ENCODE measurements around the gene HNRNPAB. TPM values are rescaled to one million over a fixed set of nuclear protein-coding genes. Genes with fewer than 3 reads are reported as not detected.

HNRNPAB gene
- total RNA-seq, 1 donor from 2014 or later = 199 TPM

DNA sequence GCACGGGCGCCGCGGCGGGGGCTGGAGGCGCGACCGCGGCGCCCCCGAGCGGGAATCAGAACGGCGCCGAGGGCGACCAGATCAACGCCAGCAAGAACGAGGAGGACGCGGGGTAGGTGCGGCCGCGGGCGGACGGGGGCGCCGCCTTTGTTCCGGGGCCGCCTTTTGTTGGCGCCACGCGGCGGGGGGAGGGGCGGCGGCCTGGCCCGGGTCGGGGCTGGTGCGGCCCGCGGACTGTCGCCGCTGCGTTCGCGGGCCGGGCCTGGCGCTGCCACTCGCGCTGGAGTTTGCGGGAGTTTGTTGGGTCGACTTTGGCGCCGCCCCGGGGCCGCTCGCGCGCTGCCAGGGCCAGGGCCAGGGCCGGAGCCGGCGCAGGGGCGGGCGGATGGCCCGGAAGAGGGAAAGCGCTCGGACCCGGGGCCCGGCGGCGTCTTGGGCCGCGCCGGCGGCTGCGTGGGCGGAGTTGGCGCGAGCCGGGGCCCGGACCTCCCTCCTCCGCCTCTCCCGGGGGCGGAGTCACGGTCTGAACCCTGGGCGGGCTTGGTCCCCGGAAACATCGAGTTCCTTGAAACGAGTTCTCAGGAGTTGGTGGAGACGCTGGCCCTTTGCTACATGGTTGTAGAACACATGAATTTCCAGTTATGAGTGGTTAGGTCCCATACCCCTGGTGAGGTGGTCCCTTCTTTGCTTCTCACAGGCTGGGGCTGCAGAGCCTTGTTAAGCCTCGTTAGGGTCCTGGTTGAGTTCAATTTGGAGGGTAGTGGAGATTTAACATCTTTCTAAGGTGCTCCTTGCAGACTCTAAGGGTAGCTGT is 809 bp downstream of the HNRNPAB start:
- H3K9me3 ChIP-seq (ENCODE audit: insufficient read depth, low read depth, low read length) = no peaks in the 10 kb centered on the region

DNA sequence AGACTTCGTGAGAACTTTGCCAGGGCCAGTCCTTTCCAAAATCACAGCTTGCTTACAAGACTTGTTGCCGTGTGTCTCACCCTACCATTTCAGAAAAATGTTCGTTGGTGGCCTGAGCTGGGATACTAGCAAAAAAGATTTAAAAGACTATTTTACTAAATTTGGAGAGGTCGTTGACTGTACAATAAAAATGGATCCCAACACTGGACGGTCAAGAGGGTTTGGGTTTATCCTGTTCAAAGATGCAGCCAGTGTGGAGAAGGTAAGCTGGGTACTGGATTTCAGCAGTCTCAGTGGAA is 1.4 kb downstream of the HNRNPAB start:
- H3K9ac ChIP-seq (ENCODE audit: low read length) = peak overlapping the region; percentile 90
- DNase-seq (ENCODE audit: low read depth) = no peak
- Mint-ChIP-seq H3K36me3 (ENCODE audit: low read depth, unreplicated experiment) (peaks cover 27% of the 10 kb centered on the region), H3K4me1 (ENCODE audit: low read depth, unreplicated experiment) (peaks cover 27% of the 10 kb centered on the region), H3K27ac (ENCODE audit: unreplicated experiment) (peak overlapping the region; percentile 8), H3K4me3 (ENCODE audit: unreplicated experiment) (peak overlapping the region; percentile 85), H3K27me3 (ENCODE audit: low read depth, unreplicated experiment) (no peaks in the 10 kb centered on the region), H3K9me3 (ENCODE audit: unreplicated experiment) (peaks cover 2% of the 10 kb centered on the region)
- peaks cover 55% of the 10 kb centered on the region for H4K20me1 ChIP-seq (ENCODE audit: insufficient read depth, low read length)
- peaks cover 68% of the 10 kb centered on the region for H3K79me2 ChIP-seq (ENCODE audit: insufficient read depth, low read length)
- peak overlapping the region; percentile 100 for H3K4me3 ChIP-seq (ENCODE audit: insufficient read depth, low read depth, low read length)
- H2AFZ ChIP-seq (ENCODE audit: low read depth, low read length) = no peak overlapping the region
- FAIRE-seq = no peak
- H3K9me3 ChIP-seq (ENCODE audit: insufficient read depth, low read depth, low read length) = no peaks in the 10 kb centered on the region
- TF ChIP-seq, protein P1, sequence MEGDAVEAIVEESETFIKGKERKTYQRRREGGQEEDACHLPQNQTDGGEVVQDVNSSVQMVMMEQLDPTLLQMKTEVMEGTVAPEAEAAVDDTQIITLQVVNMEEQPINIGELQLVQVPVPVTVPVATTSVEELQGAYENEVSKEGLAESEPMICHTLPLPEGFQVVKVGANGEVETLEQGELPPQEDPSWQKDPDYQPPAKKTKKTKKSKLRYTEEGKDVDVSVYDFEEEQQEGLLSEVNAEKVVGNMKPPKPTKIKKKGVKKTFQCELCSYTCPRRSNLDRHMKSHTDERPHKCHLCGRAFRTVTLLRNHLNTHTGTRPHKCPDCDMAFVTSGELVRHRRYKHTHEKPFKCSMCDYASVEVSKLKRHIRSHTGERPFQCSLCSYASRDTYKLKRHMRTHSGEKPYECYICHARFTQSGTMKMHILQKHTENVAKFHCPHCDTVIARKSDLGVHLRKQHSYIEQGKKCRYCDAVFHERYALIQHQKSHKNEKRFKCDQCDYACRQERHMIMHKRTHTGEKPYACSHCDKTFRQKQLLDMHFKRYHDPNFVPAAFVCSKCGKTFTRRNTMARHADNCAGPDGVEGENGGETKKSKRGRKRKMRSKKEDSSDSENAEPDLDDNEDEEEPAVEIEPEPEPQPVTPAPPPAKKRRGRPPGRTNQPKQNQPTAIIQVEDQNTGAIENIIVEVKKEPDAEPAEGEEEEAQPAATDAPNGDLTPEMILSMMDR (IDR thresholded peaks at IDR 0.05; ENCODE audit: insufficient read depth, low read depth, low read length) = no peak
- TF ChIP-seq EZH2 (IDR thresholded peaks at IDR 0.05; ENCODE audit: insufficient read depth, low read length) = no peak
- H3K4me1 ChIP-seq (ENCODE audit: insufficient read depth, low read length) = peaks cover 28% of the 10 kb centered on the region
- H3K27ac ChIP-seq (ENCODE audit: low read depth, low read length) = peak overlapping the region; percentile 72
- peak overlapping the region; percentile 98 for H3K4me2 ChIP-seq (ENCODE audit: low read length)
- H3K27me3 ChIP-seq (ENCODE audit: insufficient read depth, low read length) = no peaks in the 10 kb centered on the region
- H3K36me3 ChIP-seq (ENCODE audit: insufficient read depth, low read length) = peaks cover 48% of the 10 kb centered on the region

More for the DNA sequence above, 809 bp downstream of the HNRNPAB start:
- TF ChIP-seq, protein P1 (IDR thresholded peaks at IDR 0.05; ENCODE audit: insufficient read depth, low read depth, low read length) = no peak
- TF ChIP-seq EZH2 (IDR thresholded peaks at IDR 0.05; ENCODE audit: insufficient read depth, low read length) = no peak
- peaks cover 43% of the 10 kb centered on the region for H3K36me3 ChIP-seq (ENCODE audit: insufficient read depth, low read length)
- Mint-ChIP-seq H3K36me3 (ENCODE audit: low read depth, unreplicated experiment) (peaks cover 24% of the 10 kb centered on the region), H3K4me1 (ENCODE audit: low read depth, unreplicated experiment) (peaks cover 27% of the 10 kb centered on the region), H3K27me3 (ENCODE audit: low read depth, unreplicated experiment) (no peaks in the 10 kb centered on the region), H3K27ac (ENCODE audit: unreplicated experiment) (peak overlapping the region; percentile 8), H3K9me3 (ENCODE audit: unreplicated experiment) (no peaks in the 10 kb centered on the region), H3K4me3 (ENCODE audit: unreplicated experiment) (peak overlapping the region; percentile 85)
- H3K4me3 ChIP-seq (ENCODE audit: insufficient read depth, low read depth, low read length) = peak overlapping the region; percentile 100
- peaks cover 50% of the 10 kb centered on the region for H4K20me1 ChIP-seq (ENCODE audit: insufficient read depth, low read length)
- H2AFZ ChIP-seq (ENCODE audit: low read depth, low read length) = no peak overlapping the region
- peak overlapping the region; percentile 98 for H3K4me2 ChIP-seq (ENCODE audit: low read length)
- H3K9ac ChIP-seq (ENCODE audit: low read length) = peak overlapping the region; percentile 90
- H3K27ac ChIP-seq (ENCODE audit: low read depth, low read length) = peak overlapping the region; percentile 72
- H3K27me3 ChIP-seq (ENCODE audit: insufficient read depth, low read length) = no peaks in the 10 kb centered on the region
- FAIRE-seq (no peak), DNase-seq (ENCODE audit: low read depth) (peak; percentile 39)
- H3K79me2 ChIP-seq (ENCODE audit: insufficient read depth, low read length) = peaks cover 62% of the 10 kb centered on the region
- H3K4me1 ChIP-seq (ENCODE audit: insufficient read depth, low read length) = peaks cover 28% of the 10 kb centered on the region
